GM23248 (cell line): ENCODE results near the gene CORIN.

Experiments used
- EZH2 ChIP-seq: fragments of 200-600 bp; sonication (generic); IDR thresholded peaks from 2 replicates; pipeline ENCODE4 v1.6.1; 2018; ENCODE audit warnings: antibody characterized with exemption, mild to moderate bottlenecking; ENCODE audit not compliant: insufficient read depth, poor library complexity, severe bottlenecking
- EZH2phosphoT487 ChIP-seq: fragments of 200-600 bp; sonication (generic); IDR thresholded peaks from 2 replicates; pipeline ENCODE4 v1.6.1; 2018; ENCODE audit warnings: antibody characterized with exemption, moderate library complexity, mild to moderate bottlenecking, low read depth; ENCODE audit not compliant: insufficient read depth

- TF ChIP-seq EZH2 = no peak
- TF ChIP-seq EZH2phosphoT487 = no peak
Observed at GRCh38 chr4:47829438-47829837, 8.4 kb downstream of the CORIN start.
